ENCODE measurements around the gene DARS1.

DNA sequence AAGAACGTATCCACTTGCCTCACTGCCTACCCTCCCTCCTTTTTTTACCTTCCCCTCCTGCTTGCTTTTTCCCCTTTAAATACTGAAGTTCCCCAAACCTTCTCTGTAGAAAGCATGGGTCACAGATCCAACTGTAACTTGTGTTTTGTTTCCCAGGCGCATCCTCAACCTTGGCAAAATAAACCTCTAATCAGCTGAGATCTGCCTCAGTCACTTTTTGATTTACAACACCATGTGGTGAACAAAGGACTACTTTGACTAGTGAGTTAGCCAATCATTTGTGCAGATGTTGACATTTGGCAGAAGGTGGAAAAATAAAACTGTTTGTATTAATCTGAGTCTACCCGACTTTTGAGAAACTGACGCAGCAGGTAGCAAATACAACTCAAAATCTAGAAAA lies 85.9 kb downstream of the DARS1 start:
- no peak for TF ChIP-seq EZH2 (IDR thresholded peaks at IDR 0.05; ENCODE audit: borderline replicate concordance, insufficient read depth, low read depth, low read length, poor library complexity, severe bottlenecking)
- TF ChIP-seq, protein P1, sequence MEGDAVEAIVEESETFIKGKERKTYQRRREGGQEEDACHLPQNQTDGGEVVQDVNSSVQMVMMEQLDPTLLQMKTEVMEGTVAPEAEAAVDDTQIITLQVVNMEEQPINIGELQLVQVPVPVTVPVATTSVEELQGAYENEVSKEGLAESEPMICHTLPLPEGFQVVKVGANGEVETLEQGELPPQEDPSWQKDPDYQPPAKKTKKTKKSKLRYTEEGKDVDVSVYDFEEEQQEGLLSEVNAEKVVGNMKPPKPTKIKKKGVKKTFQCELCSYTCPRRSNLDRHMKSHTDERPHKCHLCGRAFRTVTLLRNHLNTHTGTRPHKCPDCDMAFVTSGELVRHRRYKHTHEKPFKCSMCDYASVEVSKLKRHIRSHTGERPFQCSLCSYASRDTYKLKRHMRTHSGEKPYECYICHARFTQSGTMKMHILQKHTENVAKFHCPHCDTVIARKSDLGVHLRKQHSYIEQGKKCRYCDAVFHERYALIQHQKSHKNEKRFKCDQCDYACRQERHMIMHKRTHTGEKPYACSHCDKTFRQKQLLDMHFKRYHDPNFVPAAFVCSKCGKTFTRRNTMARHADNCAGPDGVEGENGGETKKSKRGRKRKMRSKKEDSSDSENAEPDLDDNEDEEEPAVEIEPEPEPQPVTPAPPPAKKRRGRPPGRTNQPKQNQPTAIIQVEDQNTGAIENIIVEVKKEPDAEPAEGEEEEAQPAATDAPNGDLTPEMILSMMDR (IDR thresholded peaks at IDR 0.05): no peak

All from B cell (primary cell).